Gastroesophageal sphincter (tissue), 3 donors: ENCODE results near the gene KASH5.

Experiments
- CTCF ChIP-seq, 4 experiments: fragments of 200-600 bp in 2 of 4; fragments of 450-650 bp in 2 of 4; sonication (generic) in 1 of 4; IDR thresholded peaks; one replicate each; pipeline ENCODE4 v1.5.1; 2017 to 2019; ENCODE audit warnings: antibody characterized with exemption in 4 of 4, mild to moderate bottlenecking in 2 of 4, moderate library complexity in 2 of 4
- POLR2A ChIP-seq, 2 donors: fragments of 450-650 bp; IDR thresholded peaks; one replicate each; pipeline ENCODE4 v1.6.1; 2017; ENCODE audit warnings: antibody characterized with exemption in 2 of 2, mild to moderate bottlenecking in 2 of 2, moderate library complexity in 1 of 2

GRCh38 chr19:49459388-49459787 is 71.3 kb downstream of the KASH5 start:
- no peak for TF ChIP-seq CTCF (IDR thresholded peaks at IDR 0.05)
- TF ChIP-seq POLR2A (IDR thresholded peaks at IDR 0.05), result no peak
